SK-N-SH (cell line): ENCODE results near the gene BAG3. TPM values are rescaled to one million over a fixed set of nuclear protein-coding genes. Genes with fewer than 3 reads are reported as not detected.

Source experiments
- CTCF ChIA-PET: fragments of 300-600, 350-600 bp; formaldehyde crosslinking; extraction: SDS; loops from one replicate; lab custom pipeline; 2021; lab: Yijun Ruan, JAX
- POLR2A ChIA-PET: fragments of 350-600 bp; sonication (Branson Sonifier 250); formaldehyde crosslinking; extraction: SDS; loops from one replicate; lab custom pipeline; 2020; ENCODE audit warnings: antibody characterized with exemption, inconsistent platforms; lab: Yijun Ruan, JAX
- DNase-seq: peaks from one replicate; pipeline ENCODE4 v3.0.0; 2012
- H2AFZ ChIP-seq: fragments of 200-600 bp; sonication (generic); 2 replicates; pipeline ENCODE4 v1.8.1; 2016; ENCODE audit warnings: antibody characterized with exemption, mild to moderate bottlenecking, low read depth
- H3F3A ChIP-seq: fragments of 200-600 bp; sonication (generic); replicated peaks from 2 replicates; pipeline ENCODE3; 2016; ENCODE audit warnings: antibody characterized with exemption, mild to moderate bottlenecking; ENCODE audit not compliant: insufficient read depth
- H3K27ac ChIP-seq, 2 experiments: fragments of 200-500 bp in 1 of 2; fragments of 200-600 bp in 1 of 2; sonication (Bioruptor generic) in 1 of 2; sonication (generic), shearing (Covaris generic) in 1 of 2; 2 replicates each; pipeline versions ENCODE4 v1.5.1 to v1.6.1; 2014 to 2016; ENCODE audit warnings: low read depth in 2 of 2, inconsistent platforms in 1 of 2, low read length in 1 of 2, mild to moderate bottlenecking in 1 of 2, mixed read lengths in 1 of 2
- H3K27me3 ChIP-seq: fragments of 200-600 bp; sonication (generic), shearing (Covaris generic); 2 replicates; pipeline ENCODE4 v1.6.1; 2016; ENCODE audit warnings: mixed run types; ENCODE audit not compliant: insufficient read depth
- H3K36me3 ChIP-seq, 2 experiments: fragments of 200-500 bp in 1 of 2; fragments of 200-600 bp in 1 of 2; sonication (Bioruptor generic) in 1 of 2; sonication (generic) in 1 of 2; replicated peaks in 1 of 2; 2 replicates each; pipeline versions ENCODE3 to v1.5.1; 2014 to 2016; ENCODE audit warnings: low read length in 1 of 2, mild to moderate bottlenecking in 1 of 2; ENCODE audit not compliant: insufficient read depth in 2 of 2, control insufficient read depth in 1 of 2
- H3K4me1 ChIP-seq, 2 experiments: fragments of 200-500 bp in 1 of 2; fragments of 200-600 bp in 1 of 2; sonication (Bioruptor generic) in 1 of 2; sonication (generic), shearing (Covaris generic) in 1 of 2; 2 replicates each; pipeline versions ENCODE4 v1.5.1 to v1.6.1; 2014 to 2016; ENCODE audit warnings: low read depth in 1 of 2, low read length in 1 of 2, mixed run types in 1 of 2; ENCODE audit not compliant: insufficient read depth in 2 of 2, control insufficient read depth in 1 of 2
- H3K4me2 ChIP-seq: fragments of 200-600 bp; sonication (generic), shearing (Covaris generic); 2 replicates; pipeline ENCODE4 v1.6.1; 2017; ENCODE audit warnings: mixed run types
- H3K4me3 ChIP-seq, 2 experiments: fragments of 200-500 bp in 1 of 2; fragments of 200-600 bp in 1 of 2; sonication (Bioruptor generic) in 1 of 2; sonication (generic), shearing (Covaris generic) in 1 of 2; 2 replicates each; pipeline versions ENCODE4 v1.5.1 to v1.8.1; 2014 to 2016; ENCODE audit warnings: low read depth in 2 of 2, inconsistent platforms in 1 of 2, low read length in 1 of 2, mild to moderate bottlenecking in 1 of 2, mixed read lengths in 1 of 2, moderate library complexity in 1 of 2
- H3K79me2 ChIP-seq: fragments of 200-600 bp; sonication (generic); 2 replicates; pipeline ENCODE4 v1.8.1; 2017; ENCODE audit warnings: mild to moderate bottlenecking; ENCODE audit not compliant: insufficient read depth
- H3K9ac ChIP-seq: fragments of 200-600 bp; sonication (generic); 2 replicates; pipeline ENCODE4 v1.6.1; 2017; ENCODE audit warnings: mixed run types
- H3K9me2 ChIP-seq: fragments of 200-600 bp; sonication (generic); 2 replicates; pipeline ENCODE4 v1.6.1; 2017; ENCODE audit warnings: mixed run types
- H3K9me3 ChIP-seq: fragments of 200-600 bp; sonication (generic); 2 replicates; pipeline ENCODE4 v1.6.1; 2017; ENCODE audit warnings: mixed run types, mild to moderate bottlenecking, moderate library complexity
- H4K20me1 ChIP-seq: fragments of 200-600 bp; sonication (generic); 2 replicates; pipeline ENCODE4 v1.6.1; 2017; ENCODE audit warnings: mild to moderate bottlenecking, mixed run types; ENCODE audit not compliant: insufficient read depth
- ELF1 ChIP-seq: IDR thresholded peaks from 2 replicates; pipeline ENCODE4 v1.4.0; 2012
- EP300 ChIP-seq, 2 experiments: IDR thresholded peaks; 2 replicates each; pipeline versions ENCODE4 v1.4.0 to v1.6.1; 2012; ENCODE audit warnings: borderline replicate concordance in 1 of 2, low read depth in 1 of 2, low read length in 1 of 2
- EZH2phosphoT487 ChIP-seq: fragments of 200-600 bp; sonication (generic); IDR thresholded peaks from 2 replicates; pipeline ENCODE4 v1.6.1; 2017; ENCODE audit warnings: low read depth, mixed run types, mild to moderate bottlenecking, antibody characterized with exemption, moderate library complexity, borderline replicate concordance
- FOSL2 ChIP-seq: IDR thresholded peaks from 2 replicates; pipeline ENCODE4 v1.4.0; 2012; ENCODE audit warnings: low read depth, mild to moderate bottlenecking, moderate library complexity, borderline replicate concordance
- FOXM1 ChIP-seq: IDR thresholded peaks from 2 replicates; pipeline ENCODE4 v1.4.0; 2012; ENCODE audit warnings: low read depth, mild to moderate bottlenecking
- GABPA ChIP-seq: IDR thresholded peaks from 2 replicates; pipeline ENCODE4 v1.4.0; 2012; ENCODE audit warnings: low read depth, mild to moderate bottlenecking
- JUND ChIP-seq: IDR thresholded peaks from 2 replicates; pipeline ENCODE4 v1.4.0; 2012
- MEF2A ChIP-seq: IDR thresholded peaks from 2 replicates; pipeline ENCODE4 v1.4.0; 2012; ENCODE audit warnings: low read depth, borderline replicate concordance
- NFIC ChIP-seq: IDR thresholded peaks from 2 replicates; pipeline ENCODE4 v1.4.0; 2012; ENCODE audit warnings: borderline replicate concordance
- POLR2AphosphoS5 ChIP-seq: IDR thresholded peaks from 2 replicates; pipeline ENCODE4 v1.6.1; 2012; ENCODE audit warnings: low read depth, low read length
- RAD21 ChIP-seq: IDR thresholded peaks from 2 replicates; pipeline ENCODE4 v1.6.1; 2012; ENCODE audit warnings: mild to moderate bottlenecking, low read length
- RCOR1 ChIP-seq: fragments of 150-350 bp; IDR thresholded peaks from 2 replicates; pipeline ENCODE4 v1.6.1; 2017; ENCODE audit warnings: antibody characterized with exemption, low read length
- RFX5 ChIP-seq: IDR thresholded peaks from 2 replicates; pipeline ENCODE4 v1.6.1; 2012; ENCODE audit warnings: mild to moderate bottlenecking, improper control_type of control experiment, low read length
- RXRA ChIP-seq: IDR thresholded peaks from 2 replicates; pipeline ENCODE4 v1.4.0; 2012; ENCODE audit warnings: low read depth, mild to moderate bottlenecking, borderline replicate concordance
- SMC3 ChIP-seq: IDR thresholded peaks from 2 replicates; pipeline ENCODE4 v1.6.1; 2012; ENCODE audit warnings: low read depth, low read length, improper control_type of control experiment
- TEAD4 ChIP-seq: IDR thresholded peaks from 2 replicates; pipeline ENCODE4 v1.4.0; 2012; ENCODE audit warnings: mild to moderate bottlenecking, borderline replicate concordance; ENCODE audit not compliant: insufficient read depth
- WGBS: methylation state at CpG from one replicate; pipeline ENCODE4 v1.1.6; 2017; ENCODE audit warnings: low lambda C conversion rate; 5-methylcytosine and 5-hydroxymethylcytosine counted together
- polyA plus RNA-seq, 3 experiments: library from polyadenylated mRNA; depleted of rRNA; stranded (reverse); fragments of >200 nt; gene quantifications; 2 replicates each; pipeline ENCODE4 v1.2.3, GENCODE V29; 2012
- TF ChIP-seq, protein P1 (sequence below): fragments of 150-350 bp; IDR thresholded peaks from 2 replicates; pipeline ENCODE4 v1.6.1; 2016; ENCODE audit warnings: mild to moderate bottlenecking, low read depth, low read length
- TF ChIP-seq, protein P2 (sequence below): IDR thresholded peaks from 2 replicates; pipeline ENCODE4 v1.4.0; 2012; ENCODE audit warnings: low read depth
- TF ChIP-seq, protein P3 (sequence below): IDR thresholded peaks from 2 replicates; pipeline ENCODE4 v1.6.1; 2012; ENCODE audit warnings: mild to moderate bottlenecking, low read depth, low read length, moderate library complexity
- TF ChIP-seq, protein P4 (sequence below): fragments of 200-600 bp; sonication (generic); IDR thresholded peaks from 2 replicates; pipeline ENCODE4 v1.6.1; 2017; ENCODE audit warnings: antibody characterized with exemption, mild to moderate bottlenecking, moderate library complexity
- TF ChIP-seq, protein P5 (sequence below): IDR thresholded peaks from 2 replicates; pipeline ENCODE4; 2012

The BAG3 gene
- polyA plus RNA-seq, 1 of the 3 experiments (the other 2 are of a cell fraction) = 9.2 TPM

DNA sequence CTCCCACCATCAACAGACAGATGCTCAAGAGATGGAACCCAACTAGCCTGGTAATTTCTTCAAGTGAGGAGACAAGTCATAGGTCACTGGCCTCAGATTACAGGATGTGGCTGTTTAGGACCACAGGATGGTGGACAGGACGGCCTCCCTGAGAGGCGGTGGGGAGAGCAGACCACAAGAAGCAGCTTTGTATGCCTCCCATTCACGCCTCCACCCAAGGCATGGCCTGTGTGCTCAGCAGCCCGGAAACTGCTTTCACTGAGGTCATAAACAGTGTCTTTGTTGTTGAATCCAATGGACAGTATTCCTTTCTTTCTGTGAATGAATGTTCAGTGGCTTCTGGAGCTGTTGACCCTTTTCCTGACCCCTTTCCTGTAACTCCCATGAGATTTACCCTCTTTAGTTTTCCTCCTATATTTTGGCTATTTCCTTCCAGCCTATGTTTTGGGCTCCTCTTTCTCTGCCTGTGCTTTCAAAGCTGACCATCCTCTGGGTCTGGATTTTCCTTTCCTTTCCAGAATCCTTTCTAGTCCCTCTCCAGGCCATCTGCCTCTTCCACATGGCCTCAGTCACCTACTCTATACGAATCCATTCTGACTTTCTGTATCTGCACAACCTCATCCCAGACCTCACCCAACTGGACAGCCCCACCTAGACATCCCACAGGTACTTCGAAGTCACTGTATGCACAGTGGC, 42.2 kb downstream of the BAG3 start:
- TF ChIP-seq RAD21 (no peak), ELF1 (no peak), NFIC (no peak), SMC3 (no peak), FOXM1 (no peak), MEF2A (no peak), RFX5 (no peak), RCOR1 (no peak), TEAD4 (no peak), EP300 (IDR thresholded peaks at IDR 0.05; ENCODE audit: borderline replicate concordance in 1 of 2, low read depth in 1 of 2, low read length in 1 of 2) (no peak)
- TF ChIP-seq, protein P1, sequence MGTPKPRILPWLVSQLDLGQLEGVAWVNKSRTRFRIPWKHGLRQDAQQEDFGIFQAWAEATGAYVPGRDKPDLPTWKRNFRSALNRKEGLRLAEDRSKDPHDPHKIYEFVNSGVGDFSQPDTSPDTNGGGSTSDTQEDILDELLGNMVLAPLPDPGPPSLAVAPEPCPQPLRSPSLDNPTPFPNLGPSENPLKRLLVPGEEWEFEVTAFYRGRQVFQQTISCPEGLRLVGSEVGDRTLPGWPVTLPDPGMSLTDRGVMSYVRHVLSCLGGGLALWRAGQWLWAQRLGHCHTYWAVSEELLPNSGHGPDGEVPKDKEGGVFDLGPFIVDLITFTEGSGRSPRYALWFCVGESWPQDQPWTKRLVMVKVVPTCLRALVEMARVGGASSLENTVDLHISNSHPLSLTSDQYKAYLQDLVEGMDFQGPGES = no peak
- TF ChIP-seq, protein P2, sequence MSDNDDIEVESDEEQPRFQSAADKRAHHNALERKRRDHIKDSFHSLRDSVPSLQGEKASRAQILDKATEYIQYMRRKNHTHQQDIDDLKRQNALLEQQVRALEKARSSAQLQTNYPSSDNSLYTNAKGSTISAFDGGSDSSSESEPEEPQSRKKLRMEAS = no peak
- TF ChIP-seq, protein P3, sequence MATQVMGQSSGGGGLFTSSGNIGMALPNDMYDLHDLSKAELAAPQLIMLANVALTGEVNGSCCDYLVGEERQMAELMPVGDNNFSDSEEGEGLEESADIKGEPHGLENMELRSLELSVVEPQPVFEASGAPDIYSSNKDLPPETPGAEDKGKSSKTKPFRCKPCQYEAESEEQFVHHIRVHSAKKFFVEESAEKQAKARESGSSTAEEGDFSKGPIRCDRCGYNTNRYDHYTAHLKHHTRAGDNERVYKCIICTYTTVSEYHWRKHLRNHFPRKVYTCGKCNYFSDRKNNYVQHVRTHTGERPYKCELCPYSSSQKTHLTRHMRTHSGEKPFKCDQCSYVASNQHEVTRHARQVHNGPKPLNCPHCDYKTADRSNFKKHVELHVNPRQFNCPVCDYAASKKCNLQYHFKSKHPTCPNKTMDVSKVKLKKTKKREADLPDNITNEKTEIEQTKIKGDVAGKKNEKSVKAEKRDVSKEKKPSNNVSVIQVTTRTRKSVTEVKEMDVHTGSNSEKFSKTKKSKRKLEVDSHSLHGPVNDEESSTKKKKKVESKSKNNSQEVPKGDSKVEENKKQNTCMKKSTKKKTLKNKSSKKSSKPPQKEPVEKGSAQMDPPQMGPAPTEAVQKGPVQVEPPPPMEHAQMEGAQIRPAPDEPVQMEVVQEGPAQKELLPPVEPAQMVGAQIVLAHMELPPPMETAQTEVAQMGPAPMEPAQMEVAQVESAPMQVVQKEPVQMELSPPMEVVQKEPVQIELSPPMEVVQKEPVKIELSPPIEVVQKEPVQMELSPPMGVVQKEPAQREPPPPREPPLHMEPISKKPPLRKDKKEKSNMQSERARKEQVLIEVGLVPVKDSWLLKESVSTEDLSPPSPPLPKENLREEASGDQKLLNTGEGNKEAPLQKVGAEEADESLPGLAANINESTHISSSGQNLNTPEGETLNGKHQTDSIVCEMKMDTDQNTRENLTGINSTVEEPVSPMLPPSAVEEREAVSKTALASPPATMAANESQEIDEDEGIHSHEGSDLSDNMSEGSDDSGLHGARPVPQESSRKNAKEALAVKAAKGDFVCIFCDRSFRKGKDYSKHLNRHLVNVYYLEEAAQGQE = no peak
- Histone ChIP-seq H3K36me3 (no peaks in the 10 kb centered on the region), H3F3A (no peaks in the 10 kb centered on the region), H3K9me3 (no peaks in the 10 kb centered on the region), H3K4me2 (no peak overlapping the region), H3K4me1 (no peaks in the 10 kb centered on the region), H3K79me2 (no peaks in the 10 kb centered on the region), H3K9ac (no peak overlapping the region), H3K9me2 (no peaks in the 10 kb centered on the region), H3K27ac (no peak overlapping the region), H2AFZ (no peak overlapping the region), H3K4me3 (no peak overlapping the region), H3K27me3 (no peaks in the 10 kb centered on the region), H4K20me1 (no peaks in the 10 kb centered on the region)
- 79% methylated on average over 6 of the region's 6 CpGs for WGBS
- CTCF ChIA-PET = interaction anchor here (1.0 kb wide), 1 partner anchor 166 kb away, joined by 3 read pairs; no protein-coding TSS in a partner anchor
- DNase-seq = no peak
- POLR2A ChIA-PET = no interaction called here

DNA sequence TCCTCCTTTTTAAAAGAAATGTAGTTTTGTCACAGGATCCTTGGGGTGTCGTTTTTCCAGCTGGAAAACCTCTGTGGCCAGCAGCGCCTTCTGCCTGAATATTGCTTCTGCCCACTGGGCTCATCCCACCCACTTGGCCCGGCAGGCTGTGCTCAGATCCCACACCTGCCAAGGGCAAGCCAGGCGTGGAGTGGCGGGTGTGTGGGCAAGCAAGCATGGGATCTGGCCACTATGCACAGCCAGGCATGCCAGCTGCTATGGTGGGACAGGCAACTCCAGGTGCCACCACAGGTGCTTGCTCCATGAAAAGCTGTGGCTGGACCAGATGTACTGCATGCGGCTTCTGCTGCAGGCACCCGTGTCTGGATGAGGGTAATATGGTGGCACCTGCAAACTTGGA, 43.4 kb downstream of the BAG3 start:
- 67% methylated on average over 6 of the region's 7 CpGs for WGBS
- DNase-seq = no peak
- no peak overlapping the region for H2AFZ ChIP-seq
- H3K9me2 ChIP-seq = no peaks in the 10 kb centered on the region
- H3K27ac ChIP-seq = no peak overlapping the region
- no peaks in the 10 kb centered on the region for H3K79me2 ChIP-seq
- H4K20me1 ChIP-seq = no peaks in the 10 kb centered on the region
- no peaks in the 10 kb centered on the region for H3K4me1 ChIP-seq
- ChIA-PET POLR2A (no interaction called here), CTCF (interaction anchor here (0.8 to 2.9 kb wide), 4 partner anchors 8 to 165 kb away, joined by 3 to 28 read pairs (median 6); no protein-coding TSS in a partner anchor)
- H3K9ac ChIP-seq = no peak overlapping the region
- H3K4me2 ChIP-seq = no peak overlapping the region
- H3K36me3 ChIP-seq = no peaks in the 10 kb centered on the region
- no peaks in the 10 kb centered on the region for H3K27me3 ChIP-seq
- no peak overlapping the region for H3K4me3 ChIP-seq
- H3K9me3 ChIP-seq = no peaks in the 10 kb centered on the region
- H3F3A ChIP-seq = no peaks in the 10 kb centered on the region
- TF ChIP-seq FOXM1 = no peak
- TF ChIP-seq, protein P4, sequence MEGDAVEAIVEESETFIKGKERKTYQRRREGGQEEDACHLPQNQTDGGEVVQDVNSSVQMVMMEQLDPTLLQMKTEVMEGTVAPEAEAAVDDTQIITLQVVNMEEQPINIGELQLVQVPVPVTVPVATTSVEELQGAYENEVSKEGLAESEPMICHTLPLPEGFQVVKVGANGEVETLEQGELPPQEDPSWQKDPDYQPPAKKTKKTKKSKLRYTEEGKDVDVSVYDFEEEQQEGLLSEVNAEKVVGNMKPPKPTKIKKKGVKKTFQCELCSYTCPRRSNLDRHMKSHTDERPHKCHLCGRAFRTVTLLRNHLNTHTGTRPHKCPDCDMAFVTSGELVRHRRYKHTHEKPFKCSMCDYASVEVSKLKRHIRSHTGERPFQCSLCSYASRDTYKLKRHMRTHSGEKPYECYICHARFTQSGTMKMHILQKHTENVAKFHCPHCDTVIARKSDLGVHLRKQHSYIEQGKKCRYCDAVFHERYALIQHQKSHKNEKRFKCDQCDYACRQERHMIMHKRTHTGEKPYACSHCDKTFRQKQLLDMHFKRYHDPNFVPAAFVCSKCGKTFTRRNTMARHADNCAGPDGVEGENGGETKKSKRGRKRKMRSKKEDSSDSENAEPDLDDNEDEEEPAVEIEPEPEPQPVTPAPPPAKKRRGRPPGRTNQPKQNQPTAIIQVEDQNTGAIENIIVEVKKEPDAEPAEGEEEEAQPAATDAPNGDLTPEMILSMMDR = no peak
- no peak for TF ChIP-seq RXRA
- no peak for TF ChIP-seq JUND
- TF ChIP-seq FOSL2 = no peak
- no peak for TF ChIP-seq GABPA
- TF ChIP-seq NFIC = no peak
- TF ChIP-seq EZH2phosphoT487 = no peak
- TF ChIP-seq, protein P5, sequence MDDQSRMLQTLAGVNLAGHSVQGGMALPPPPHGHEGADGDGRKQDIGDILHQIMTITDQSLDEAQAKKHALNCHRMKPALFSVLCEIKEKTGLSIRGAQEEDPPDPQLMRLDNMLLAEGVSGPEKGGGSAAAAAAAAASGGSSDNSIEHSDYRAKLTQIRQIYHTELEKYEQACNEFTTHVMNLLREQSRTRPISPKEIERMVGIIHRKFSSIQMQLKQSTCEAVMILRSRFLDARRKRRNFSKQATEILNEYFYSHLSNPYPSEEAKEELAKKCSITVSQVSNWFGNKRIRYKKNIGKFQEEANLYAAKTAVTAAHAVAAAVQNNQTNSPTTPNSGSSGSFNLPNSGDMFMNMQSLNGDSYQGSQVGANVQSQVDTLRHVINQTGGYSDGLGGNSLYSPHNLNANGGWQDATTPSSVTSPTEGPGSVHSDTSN = no peak
- no peak for TF ChIP-seq POLR2AphosphoS5
